Measurements from ENCODE around the gene ACTR5. TPM values are rescaled to one million over a fixed set of nuclear protein-coding genes. Genes with fewer than 3 reads are reported as not detected.

The ACTR5 gene
- total RNA-seq, 1 experiment from 2014 or later, result 22.0 TPM

- POLR2A ChIA-PET, result no interaction called here
- no peaks in the 10 kb centered on the region for H3K36me3 ChIP-seq (ENCODE audit: control insufficient read depth in 1 of 2, insufficient read depth in 2 of 2, low read length in 2 of 2)
- H3K4me2 ChIP-seq (ENCODE audit: low read length), result no peak overlapping the region
- CTCF ChIA-PET, result no interaction called here
- H3K27me3 ChIP-seq (ENCODE audit: insufficient read depth, low read length), result peaks cover 4% of the 10 kb centered on the region; the same call in 1 of the 2 replicates
- no peak overlapping the region for H3K9ac ChIP-seq (ENCODE audit: low read length)
- H4K20me1 ChIP-seq (ENCODE audit: insufficient read depth), result no peaks in the 10 kb centered on the region
- ATAC-seq, result no peak
- TF ChIP-seq FOSL1 (IDR thresholded peaks at IDR 0.05; ENCODE audit: low read depth) (no peak), JUND (IDR thresholded peaks at IDR 0.05) (no peak), CEBPB (IDR thresholded peaks at IDR 0.05; ENCODE audit: low read depth) (no peak), ZFX (IDR thresholded peaks at IDR 0.05) (no peak), ZNF274 (IDR thresholded peaks at IDR 0.05; ENCODE audit: low read depth, low read length) (no peak), EGR1 (IDR thresholded peaks at IDR 0.05; ENCODE audit: low read depth) (no peak)
- BruUV-seq (replicated peaks), result no TSS peak
- H3K27ac ChIP-seq (ENCODE audit: low read depth, low read length), result no peak overlapping the region
- no peak overlapping the region for H3K4me3 ChIP-seq (replicated peaks in 1 of 2; ENCODE audit: low read depth in 1 of 2, low read length in 2 of 2)
- no peaks in the 10 kb centered on the region for H3K9me2 ChIP-seq (ENCODE audit: insufficient read depth)
- no peaks in the 10 kb centered on the region for H3K79me2 ChIP-seq (ENCODE audit: insufficient read depth, low read length)
- H3K4me1 ChIP-seq (ENCODE audit: control insufficient read depth in 1 of 2, insufficient read depth in 2 of 2, low read length in 2 of 2), result no peaks in the 10 kb centered on the region
- H2AFZ ChIP-seq (ENCODE audit: low read depth, low read length, poor library complexity, severe bottlenecking), result no peak overlapping the region
- RAD21 ChIA-PET (ENCODE audit: low non-redundant PET in 1 of 2, low total read pairs in 2 of 2, uncharacterized antibody in 2 of 2, unreplicated experiment in 2 of 2), result no interaction called here
- intact Hi-C loops (cut with micrococcal nuclease), result no loop called here
- DNase-seq (ENCODE audit: low read depth, low spot score), result no peak
- H3K9me3 ChIP-seq (ENCODE audit: control insufficient read depth in 1 of 2, insufficient read depth in 1 of 2, low read depth in 1 of 2, low read length in 2 of 2), result no peaks in the 10 kb centered on the region
These were observed 63.9 kb downstream of the ACTR5 start for GRCh38 chr20:38812182-38812581.

DNA sequence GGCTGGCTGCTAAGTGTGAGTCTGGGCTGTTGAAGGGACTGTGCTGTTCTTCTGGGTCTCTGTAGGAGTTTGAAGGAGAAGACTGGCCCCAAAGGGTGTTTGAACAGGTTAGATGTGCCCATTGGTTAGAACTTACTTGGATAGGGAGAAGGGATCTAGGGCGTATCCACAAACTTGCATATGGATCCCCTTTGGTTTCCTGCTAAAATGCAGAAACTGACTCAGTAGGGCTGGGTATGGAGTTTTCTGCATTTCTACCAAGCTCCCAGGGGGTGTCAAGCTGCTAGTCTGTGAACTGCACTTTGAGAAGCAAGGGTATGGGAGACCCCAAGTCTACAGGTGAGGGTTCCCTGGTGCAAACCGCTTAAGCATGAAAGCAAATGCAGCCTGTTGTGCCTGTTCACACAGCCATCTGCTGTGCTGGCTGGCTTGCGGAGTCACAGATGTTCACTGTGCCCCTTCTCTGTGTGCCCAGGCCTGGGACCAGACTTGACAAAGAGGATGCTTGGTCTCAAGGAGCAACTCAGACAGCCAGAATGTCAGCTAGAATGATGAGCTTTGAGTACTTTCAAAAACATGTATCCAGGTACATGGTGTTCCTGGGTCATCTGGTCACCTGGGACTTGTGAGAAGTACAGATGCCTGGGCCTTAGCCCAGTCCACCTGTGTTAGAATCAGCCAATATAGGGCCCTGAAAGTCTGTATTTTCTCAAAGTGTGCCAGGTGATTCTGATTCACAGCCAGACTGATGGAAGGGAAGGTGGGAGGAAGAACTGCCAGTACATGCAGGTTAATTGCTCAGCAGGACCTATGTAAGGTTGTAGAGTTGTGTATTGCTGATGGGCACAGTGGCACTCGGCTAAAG is 64.7 kb downstream of the ACTR5 start:
- ATAC-seq (no peak), DNase-seq (ENCODE audit: low read depth, low spot score) (no peak)
- Histone ChIP-seq H3K4me2 (ENCODE audit: low read length) (no peak overlapping the region), H3K9me2 (ENCODE audit: insufficient read depth) (no peaks in the 10 kb centered on the region), H3K27ac (ENCODE audit: low read depth, low read length) (no peak overlapping the region), H3K4me3 (replicated peaks in 1 of 2; ENCODE audit: low read depth in 1 of 2, low read length in 2 of 2) (no peak overlapping the region), H3K79me2 (ENCODE audit: insufficient read depth, low read length) (no peaks in the 10 kb centered on the region), H2AFZ (ENCODE audit: low read depth, low read length, poor library complexity, severe bottlenecking) (no peak overlapping the region), H4K20me1 (ENCODE audit: insufficient read depth) (no peaks in the 10 kb centered on the region), H3K27me3 (ENCODE audit: insufficient read depth, low read length) (peaks cover 4% of the 10 kb centered on the region; the same call in 1 of the 2 replicates), H3K36me3 (ENCODE audit: control insufficient read depth in 1 of 2, insufficient read depth in 2 of 2, low read length in 2 of 2) (no peaks in the 10 kb centered on the region), H3K9ac (ENCODE audit: low read length) (no peak overlapping the region), H3K4me1 (ENCODE audit: control insufficient read depth in 1 of 2, insufficient read depth in 2 of 2, low read length in 2 of 2) (no peaks in the 10 kb centered on the region), H3K9me3 (ENCODE audit: control insufficient read depth in 1 of 2, insufficient read depth in 1 of 2, low read depth in 1 of 2, low read length in 2 of 2) (no peaks in the 10 kb centered on the region)
- ChIA-PET POLR2A (no interaction called here), CTCF (no interaction called here), RAD21 (ENCODE audit: low non-redundant PET in 1 of 2, low total read pairs in 2 of 2, uncharacterized antibody in 2 of 2, unreplicated experiment in 2 of 2) (no interaction called here)
- TF ChIP-seq ELF1 (IDR thresholded peaks at IDR 0.05; ENCODE audit: borderline replicate concordance, low read depth) (no peak), ATF3 (IDR thresholded peaks at IDR 0.05) (no peak), SIN3A (IDR thresholded peaks at IDR 0.05; ENCODE audit: low read depth) (no peak), ZFX (IDR thresholded peaks at IDR 0.05) (no peak), CTCF (IDR thresholded peaks at IDR 0.05 in 2 of 3, conservative IDR thresholded peaks at IDR 0.05 in 1 of 3; ENCODE audit: borderline replicate concordance in 1 of 3, insufficient read depth in 1 of 3, low read depth in 2 of 3, low read length in 2 of 3) (no peak), SRF (IDR thresholded peaks at IDR 0.05; ENCODE audit: low read depth) (no peak), RAD21 (IDR thresholded peaks at IDR 0.05; ENCODE audit: low read depth) (no peak), SP1 (IDR thresholded peaks at IDR 0.05; ENCODE audit: low read depth) (no peak), CEBPB (IDR thresholded peaks at IDR 0.05; ENCODE audit: low read depth) (no peak), CBX3 (IDR thresholded peaks at IDR 0.05; ENCODE audit: low read depth) (no peak), FOSL1 (IDR thresholded peaks at IDR 0.05; ENCODE audit: low read depth) (no peak), TCF7L2 (IDR thresholded peaks at IDR 0.05; ENCODE audit: borderline replicate concordance, extremely low read depth, insufficient read depth, insufficient read length) (no peak), POLR2AphosphoS5 (IDR thresholded peaks at IDR 0.05; ENCODE audit: low read depth, low read length) (no peak), EZH2 (IDR thresholded peaks at IDR 0.05) (no peak), EGR1 (IDR thresholded peaks at IDR 0.05; ENCODE audit: low read depth) (no peak), JUND (IDR thresholded peaks at IDR 0.05) (no peak), ZNF274 (IDR thresholded peaks at IDR 0.05; ENCODE audit: low read depth, low read length) (no peak)
- TF ChIP-seq, protein P1, sequence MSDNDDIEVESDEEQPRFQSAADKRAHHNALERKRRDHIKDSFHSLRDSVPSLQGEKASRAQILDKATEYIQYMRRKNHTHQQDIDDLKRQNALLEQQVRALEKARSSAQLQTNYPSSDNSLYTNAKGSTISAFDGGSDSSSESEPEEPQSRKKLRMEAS (IDR thresholded peaks at IDR 0.05), result no peak
- intact Hi-C loops (cut with micrococcal nuclease), result no loop called here
- no TSS peak for BruUV-seq (replicated peaks)

Measured in HCT116 (cell line).